Measurements from ENCODE around the gene RFC2.
"Not testable (repeated sequence)": the region's sequence is repeated elsewhere in the genome, so short reads cannot be mapped to it uniquely, and the experiment has no call there.

RFC2 gene

DNA sequence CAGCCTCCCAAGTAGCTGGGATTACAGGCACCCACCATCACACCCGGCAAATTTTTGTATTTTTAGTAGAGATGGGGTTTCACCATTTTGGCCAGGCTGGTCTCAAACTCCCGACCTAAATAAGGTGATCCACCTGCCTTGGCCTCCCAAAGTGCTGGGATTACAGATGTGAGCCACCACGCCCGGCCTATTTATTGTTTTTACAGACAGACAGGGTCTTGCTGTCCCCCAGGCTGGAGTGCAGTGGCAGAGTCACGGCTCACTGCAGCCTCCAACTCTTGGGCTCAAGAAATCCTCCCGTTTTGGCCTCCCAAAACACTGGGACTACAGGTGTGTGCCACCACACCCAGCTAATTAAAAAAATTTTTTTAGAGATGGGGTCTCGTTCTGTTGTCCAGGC, 46.0 kb downstream of the RFC2 start:
- H3K9me3 Mint-ChIP-seq; H3K27me3 Mint-ChIP-seq; H3K36me3 Mint-ChIP-seq (ENCODE audit: low read depth); H3K27ac Mint-ChIP-seq; H3K4me3 Mint-ChIP-seq: not testable (repeated sequence)
- intact Hi-C loops (cut with micrococcal nuclease): loop anchor here (5.0 to 10.0 kb wide), 2 partner anchors 44 to 77 kb away; partner anchors contain the start of genes CLIP2 and RFC2
- peaks cover 63% of the 10 kb centered on the region for H3K4me1 Mint-ChIP-seq (ENCODE audit: low read depth)

DNA sequence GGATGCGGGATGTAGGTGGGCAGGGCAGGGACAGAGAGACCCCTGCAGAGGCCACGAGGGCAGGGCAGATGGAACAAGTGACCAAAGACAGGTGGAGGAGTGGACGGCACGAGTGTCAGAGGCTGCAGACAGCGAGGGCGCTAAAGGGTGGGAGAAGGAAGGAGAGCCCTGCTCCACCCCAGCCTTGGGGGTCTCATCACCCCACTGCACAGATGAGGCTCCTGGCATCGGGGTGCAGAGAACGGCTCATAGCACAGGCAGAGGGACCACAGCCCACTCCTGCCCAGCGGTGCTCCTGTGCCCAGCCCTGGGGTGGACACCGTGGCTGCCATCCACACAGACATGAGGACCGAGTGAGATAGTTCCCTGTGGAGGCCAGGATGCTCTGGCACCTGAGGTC, 46.6 kb downstream of the RFC2 start:
- Mint-ChIP-seq H3K36me3 (ENCODE audit: low read depth) (no peaks in the 10 kb centered on the region), H3K27me3 (no peaks in the 10 kb centered on the region), H3K4me3 (no peak overlapping the region), H3K27ac (peak overlapping the region; percentile 54), H3K4me1 (ENCODE audit: low read depth) (peaks cover 64% of the 10 kb centered on the region), H3K9me3 (no peaks in the 10 kb centered on the region)
- intact Hi-C loops (cut with micrococcal nuclease): loop anchor here (5.0 to 10.0 kb wide), 2 partner anchors 45 to 77 kb away; partner anchors contain the start of genes CLIP2 and RFC2

DNA sequence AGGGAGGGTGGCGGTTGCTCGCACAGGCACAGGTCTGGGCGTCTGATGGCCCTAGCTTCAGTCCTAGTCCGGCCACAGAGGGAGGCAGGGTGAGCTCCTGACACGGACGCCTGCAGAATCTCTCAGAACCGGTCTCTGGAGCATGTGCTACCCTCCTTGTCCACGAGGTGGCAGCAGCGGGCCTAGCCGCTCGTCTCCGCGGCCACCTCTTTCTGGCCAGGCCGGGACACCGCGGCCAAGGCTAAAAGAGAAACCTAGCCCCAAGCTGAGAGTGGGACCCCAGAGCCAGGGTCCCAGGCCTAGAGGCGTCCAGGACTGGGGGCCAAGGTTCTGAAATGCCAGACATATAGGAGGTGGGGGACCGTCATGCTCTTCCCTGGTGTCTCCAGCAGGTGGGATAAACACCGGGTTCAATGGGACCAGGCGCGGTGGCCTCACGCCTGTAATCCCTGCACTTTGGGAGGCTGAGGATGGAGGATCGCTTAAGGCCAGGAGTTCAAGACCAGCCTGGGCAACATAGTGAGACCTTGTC, 47.5 kb downstream of the RFC2 start:
- Mint-ChIP-seq H3K27me3 (no peaks in the 10 kb centered on the region), H3K36me3 (ENCODE audit: low read depth) (no peaks in the 10 kb centered on the region), H3K27ac (peak overlapping the region; percentile 54), H3K9me3 (no peaks in the 10 kb centered on the region), H3K4me1 (ENCODE audit: low read depth) (peaks cover 58% of the 10 kb centered on the region), H3K4me3 (peak overlapping the region; percentile 46)
- intact Hi-C loops (cut with micrococcal nuclease): loop anchor here (1.0 to 10.0 kb wide), 3 partner anchors 46 to 195 kb away; partner anchors contain the start of genes CLIP2 and RFC2

DNA sequence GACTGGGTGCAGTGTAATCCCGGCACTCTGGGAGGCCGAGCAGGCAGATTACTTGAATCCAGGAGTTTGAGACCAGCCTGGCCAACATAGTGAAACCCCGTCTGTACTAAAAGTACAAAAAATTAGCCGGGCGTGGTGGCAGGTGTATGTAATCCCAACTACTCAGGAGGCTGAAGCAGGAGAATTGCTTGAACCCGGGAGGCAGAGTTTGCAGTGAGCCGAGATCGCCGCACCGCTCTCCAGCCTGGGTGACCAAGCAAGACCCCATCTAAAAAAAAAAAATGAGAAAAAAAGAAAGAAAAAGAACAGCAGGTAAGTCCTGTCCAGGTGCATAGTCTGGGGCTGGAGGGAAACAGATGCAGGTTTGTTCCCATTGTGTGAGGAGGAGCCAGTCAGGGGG, 48.1 kb downstream of the RFC2 start:
- H3K36me3 Mint-ChIP-seq (ENCODE audit: low read depth); H3K27me3 Mint-ChIP-seq; H3K4me3 Mint-ChIP-seq; H3K27ac Mint-ChIP-seq; H3K9me3 Mint-ChIP-seq: not testable (repeated sequence)
- H3K4me1 Mint-ChIP-seq (ENCODE audit: low read depth): peaks cover 58% of the 10 kb centered on the region
- intact Hi-C loops (cut with micrococcal nuclease): loop anchor here (1.0 to 10.0 kb wide), 3 partner anchors 46 to 195 kb away; partner anchors contain the start of genes CLIP2 and RFC2

DNA sequence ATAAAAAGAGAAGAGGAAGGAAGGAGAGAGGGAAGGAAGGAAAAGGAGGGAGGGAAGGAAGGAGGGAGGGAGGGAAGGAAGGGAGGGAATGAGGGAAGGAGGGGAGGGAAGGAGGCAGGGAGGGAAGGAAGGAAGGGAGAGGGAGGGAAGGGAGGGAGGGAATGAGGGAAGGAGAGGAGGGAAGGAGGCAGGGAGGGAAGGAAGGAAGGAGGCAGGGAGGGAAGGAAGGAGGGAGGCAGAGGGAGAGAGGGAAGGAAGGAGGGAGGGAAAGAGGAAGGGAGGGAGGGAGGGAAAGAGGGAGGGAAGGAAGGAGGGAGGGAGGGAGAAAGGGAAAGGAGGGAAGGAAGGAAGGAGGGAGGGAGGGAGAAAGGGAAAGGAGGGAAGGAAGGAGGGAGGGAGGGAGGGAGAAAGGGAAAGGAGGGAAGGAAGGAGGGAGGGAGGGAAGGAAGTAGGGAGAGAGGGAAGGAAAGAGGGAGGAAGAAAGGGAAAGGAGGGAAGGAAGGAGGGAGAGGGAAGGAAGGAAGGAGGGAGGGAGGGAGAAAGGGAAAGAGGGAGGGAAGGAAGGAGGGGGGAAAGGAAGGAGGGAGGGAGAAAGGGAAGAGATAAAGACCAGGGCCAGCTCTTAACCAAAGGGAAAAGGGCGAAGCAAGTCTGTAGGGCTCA, 50.1 kb downstream of the RFC2 start:
- Mint-ChIP-seq H3K4me1 (ENCODE audit: low read depth) (peaks cover 52% of the 10 kb centered on the region), H3K27me3 (no peaks in the 10 kb centered on the region), H3K27ac (peak overlapping the region; percentile 90), H3K36me3 (ENCODE audit: low read depth) (no peaks in the 10 kb centered on the region), H3K4me3 (no peak overlapping the region), H3K9me3 (no peaks in the 10 kb centered on the region)
- intact Hi-C loops (cut with micrococcal nuclease): loop anchor here (1.0 to 10.0 kb wide), 3 partner anchors 81 to 337 kb away; partner anchors contain the start of gene CLIP2

DNA sequence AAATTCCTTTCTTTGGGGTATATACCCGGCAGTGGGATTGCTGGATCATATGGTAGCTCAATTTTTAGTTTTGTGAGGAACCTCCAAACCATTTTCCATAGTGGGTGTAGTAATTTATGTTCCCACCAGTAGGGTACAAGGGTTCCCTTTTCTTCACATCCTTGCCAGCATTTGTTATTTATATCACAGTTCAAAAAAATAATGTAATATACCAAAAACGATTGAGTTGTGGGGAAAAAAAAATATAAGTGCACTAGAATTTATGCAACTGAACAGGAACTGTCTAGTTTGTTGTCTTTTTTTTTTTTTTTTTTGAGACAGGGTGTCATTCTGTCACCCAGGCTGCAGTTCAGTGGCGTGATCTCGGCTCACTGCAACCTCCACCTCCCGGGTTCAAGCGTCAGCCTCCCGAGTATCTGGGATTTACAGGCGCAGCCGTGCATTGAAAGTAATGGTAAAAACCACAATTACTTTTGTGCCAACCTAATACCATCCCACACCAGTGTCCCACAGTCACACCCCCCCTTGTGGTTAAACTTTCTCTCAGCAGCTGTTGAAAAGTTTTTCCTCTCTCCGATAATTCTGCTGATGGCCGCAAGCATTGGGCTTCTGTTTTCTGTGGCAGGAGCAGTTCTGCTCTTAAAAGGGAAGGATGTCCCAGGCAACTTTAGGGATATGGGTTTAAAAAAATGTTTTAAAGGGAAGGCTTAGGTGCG, 51.2 kb downstream of the RFC2 start:
- Mint-ChIP-seq H3K4me1 (ENCODE audit: low read depth) (peaks cover 44% of the 10 kb centered on the region), H3K4me3 (peak overlapping the region; percentile 44), H3K36me3 (ENCODE audit: low read depth) (no peaks in the 10 kb centered on the region), H3K27ac (peak overlapping the region; percentile 90), H3K9me3 (no peaks in the 10 kb centered on the region), H3K27me3 (no peaks in the 10 kb centered on the region)
- intact Hi-C loops (cut with micrococcal nuclease): loop anchor here (1.0 to 10.0 kb wide), 3 partner anchors 82 to 336 kb away; partner anchors contain the start of gene CLIP2

DNA sequence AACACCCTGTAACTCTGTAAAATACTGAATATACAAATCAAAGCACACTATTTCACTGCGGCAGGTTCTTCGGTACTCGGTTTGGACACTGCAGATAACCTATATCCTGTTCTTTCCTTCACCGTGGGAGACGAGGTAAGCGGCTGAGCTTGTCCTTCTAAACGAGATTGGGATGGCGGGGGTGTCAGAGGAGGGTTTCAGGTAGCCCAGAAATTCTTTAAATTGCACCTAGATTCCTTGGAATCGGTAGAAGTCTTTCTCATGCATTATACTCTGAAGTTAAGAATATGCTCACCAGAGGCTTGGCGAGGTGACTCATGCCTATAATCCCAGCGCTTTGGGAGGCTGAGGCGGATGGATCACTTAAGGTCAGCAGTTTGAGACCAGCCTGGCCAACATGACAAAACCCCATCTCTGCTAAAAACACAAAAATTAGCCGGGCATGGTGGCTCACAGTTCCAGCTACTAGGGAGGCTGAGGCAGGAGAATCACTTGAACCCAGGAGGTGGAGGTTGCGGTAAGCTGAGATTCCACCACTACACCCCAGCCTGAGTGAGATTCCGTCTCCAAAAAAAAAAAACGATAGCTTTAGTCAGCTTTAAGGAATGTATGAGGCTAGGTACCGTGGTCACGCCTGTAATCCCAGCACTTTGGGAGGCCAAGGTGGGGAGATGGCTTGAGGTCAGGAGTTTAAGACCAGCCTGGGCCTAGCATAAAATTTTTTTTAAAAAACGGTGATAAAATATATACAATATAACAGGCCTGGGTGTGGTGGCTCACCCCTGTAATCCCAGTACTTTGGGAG, 54.4 kb downstream of the RFC2 start:
- intact Hi-C loops (cut with micrococcal nuclease): loop anchor here (5.0 to 10.0 kb wide), 2 partner anchors 85 to 332 kb away; partner anchors contain the start of gene CLIP2
- Mint-ChIP-seq H3K9me3 (no peaks in the 10 kb centered on the region), H3K4me3 (no peak overlapping the region), H3K4me1 (ENCODE audit: low read depth) (peaks cover 25% of the 10 kb centered on the region), H3K27me3 (no peaks in the 10 kb centered on the region), H3K36me3 (ENCODE audit: low read depth) (peaks cover 28% of the 10 kb centered on the region), H3K27ac (no peak overlapping the region)

DNA sequence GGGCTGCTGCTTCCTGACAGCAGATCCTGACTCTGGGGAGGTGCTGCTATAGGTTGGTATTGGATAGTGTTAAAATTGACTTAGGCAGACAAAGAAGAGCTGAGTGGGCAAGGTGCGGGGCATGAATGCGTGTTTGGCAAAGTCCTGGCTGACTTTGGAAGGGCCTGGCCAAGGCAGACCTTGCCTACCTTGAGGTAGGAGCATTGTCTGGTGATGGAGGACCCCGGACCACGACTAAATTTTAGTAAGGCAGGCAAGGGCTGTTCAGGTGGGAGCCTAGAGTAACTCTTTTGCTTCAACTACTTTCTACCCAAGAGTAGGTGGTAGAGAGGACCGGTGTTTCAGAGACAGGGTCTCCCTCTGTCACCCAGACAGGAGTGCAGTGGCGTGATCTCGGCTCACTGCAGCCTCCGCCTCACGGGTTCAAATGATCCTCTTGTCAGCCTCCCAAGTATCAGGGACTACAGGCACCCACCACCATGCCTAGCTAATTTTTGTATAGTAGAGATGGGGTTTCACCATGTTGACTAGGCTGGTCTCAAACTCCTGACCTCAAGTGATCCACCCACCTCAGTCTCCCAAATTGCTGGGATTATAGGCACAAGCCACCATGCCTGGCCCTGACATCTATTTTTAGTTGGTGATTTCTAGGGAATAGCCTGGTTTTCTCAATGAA, 56.6 kb downstream of the RFC2 start:
- intact Hi-C loops (cut with micrococcal nuclease): no loop called here
- peaks cover 11% of the 10 kb centered on the region for H3K4me1 Mint-ChIP-seq (ENCODE audit: low read depth)
- no peaks in the 10 kb centered on the region for H3K27me3 Mint-ChIP-seq
- H3K27ac Mint-ChIP-seq: no peak overlapping the region
- no peak overlapping the region for H3K4me3 Mint-ChIP-seq
- no peaks in the 10 kb centered on the region for H3K9me3 Mint-ChIP-seq
- H3K36me3 Mint-ChIP-seq (ENCODE audit: low read depth): peaks cover 49% of the 10 kb centered on the region

DNA sequence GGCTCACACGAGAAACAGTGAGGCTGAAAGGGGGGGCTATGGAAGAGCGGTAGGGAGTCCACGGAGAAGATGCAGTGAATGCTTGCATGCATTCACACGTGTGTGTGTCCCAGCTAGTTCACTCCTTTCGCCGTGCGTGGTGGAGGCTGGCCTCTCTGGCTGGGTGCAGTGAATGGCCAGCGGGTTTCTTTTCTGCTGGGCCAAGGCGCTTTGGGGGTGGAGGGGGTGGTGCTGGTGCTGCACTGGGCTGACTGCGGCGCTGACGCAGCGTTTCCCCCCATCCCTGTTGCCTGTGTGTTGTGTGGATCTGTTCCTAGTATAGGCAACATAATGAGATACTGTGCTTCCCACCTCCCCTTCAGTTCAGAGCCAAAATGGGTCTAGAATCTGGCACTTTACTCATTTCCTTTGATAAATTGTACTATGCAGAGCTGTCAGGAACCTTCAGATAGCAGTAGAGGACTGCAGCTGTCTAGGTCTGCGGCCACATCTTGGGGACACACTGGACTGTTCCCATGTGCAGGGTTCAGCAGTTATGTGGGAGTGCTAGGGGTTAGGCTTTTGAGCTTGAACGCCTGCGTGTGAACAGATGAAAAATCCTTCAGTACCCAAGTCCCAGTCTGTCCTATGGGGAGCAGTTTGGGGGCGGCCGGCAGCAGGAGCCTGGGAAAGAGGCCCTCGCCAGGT, 58.1 kb downstream of the RFC2 start:
- H3K4me1 Mint-ChIP-seq (ENCODE audit: low read depth); H3K27ac Mint-ChIP-seq; intact Hi-C loops (cut with micrococcal nuclease); H3K4me3 Mint-ChIP-seq; H3K27me3 Mint-ChIP-seq; H3K9me3 Mint-ChIP-seq: not testable (repeated sequence)
- peaks cover 64% of the 10 kb centered on the region for H3K36me3 Mint-ChIP-seq (ENCODE audit: low read depth)

DNA sequence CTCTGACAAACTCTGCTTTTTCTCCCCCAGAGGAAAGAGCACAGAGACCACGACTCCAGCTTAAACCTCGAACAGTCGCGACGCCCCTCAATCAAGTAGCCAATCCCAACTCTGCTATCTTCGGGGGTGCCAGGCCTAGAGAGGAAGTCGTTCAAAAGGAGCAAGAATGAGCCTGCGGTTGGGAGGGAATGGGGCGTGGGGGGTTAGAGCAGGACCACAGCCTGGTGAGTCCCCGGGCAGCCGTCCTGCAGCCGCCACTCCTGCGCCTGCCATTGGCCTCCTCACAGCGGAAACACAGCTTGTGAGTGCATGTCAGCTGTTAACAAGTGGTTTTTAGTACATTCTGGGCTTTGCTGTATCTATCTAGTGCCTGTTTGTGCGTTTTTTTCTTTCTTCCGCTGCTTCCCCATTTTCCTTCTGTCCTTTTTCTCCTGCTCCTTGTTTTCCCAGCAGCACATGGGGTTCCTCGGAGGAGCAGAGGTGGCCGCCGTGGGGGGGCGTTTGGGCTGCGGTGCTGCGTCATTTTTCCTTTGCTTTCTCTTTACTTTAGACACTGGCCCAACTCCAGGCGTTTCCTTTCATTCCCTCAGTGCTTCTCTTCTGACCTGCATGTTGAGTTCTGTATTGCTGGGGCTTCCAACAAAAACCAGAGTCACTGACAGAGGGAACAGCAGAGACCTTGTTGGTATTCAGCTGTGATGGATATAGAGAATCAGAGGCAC, 58.9 kb downstream of the RFC2 start:
- H3K27me3 Mint-ChIP-seq; H3K9me3 Mint-ChIP-seq; H3K4me1 Mint-ChIP-seq (ENCODE audit: low read depth); H3K4me3 Mint-ChIP-seq; intact Hi-C loops (cut with micrococcal nuclease): not testable (repeated sequence)
- H3K27ac Mint-ChIP-seq: peak overlapping the region; percentile 50
- peaks cover 72% of the 10 kb centered on the region for H3K36me3 Mint-ChIP-seq (ENCODE audit: low read depth)

DNA sequence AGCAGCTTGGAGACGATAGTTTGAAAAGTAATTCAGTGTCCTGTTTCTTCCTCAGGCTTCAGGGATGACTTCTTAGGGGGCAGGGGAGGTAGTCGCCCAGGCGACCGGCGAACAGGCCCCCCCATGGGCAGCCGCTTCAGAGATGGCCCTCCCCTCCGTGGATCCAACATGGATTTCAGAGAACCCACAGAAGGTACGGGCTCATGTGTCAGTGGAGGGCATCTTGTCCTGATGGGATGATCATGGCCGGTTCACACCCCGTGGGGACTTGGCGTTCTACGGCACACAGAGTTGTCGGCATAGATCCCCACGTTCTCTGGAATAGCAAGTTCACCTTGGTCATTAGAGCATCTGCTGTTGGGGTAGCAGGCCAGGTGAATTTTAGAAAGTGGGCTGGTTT, 59.5 kb downstream of the RFC2 start:
- peak overlapping the region; percentile 50 for H3K27ac Mint-ChIP-seq
- H3K9me3 Mint-ChIP-seq: no peaks in the 10 kb centered on the region
- H3K27me3 Mint-ChIP-seq: no peaks in the 10 kb centered on the region
- peaks cover 78% of the 10 kb centered on the region for H3K36me3 Mint-ChIP-seq (ENCODE audit: low read depth)
- H3K4me3 Mint-ChIP-seq: no peak overlapping the region
- intact Hi-C loops (cut with micrococcal nuclease): no loop called here
- H3K4me1 Mint-ChIP-seq (ENCODE audit: low read depth): peaks cover 9% of the 10 kb centered on the region

DNA sequence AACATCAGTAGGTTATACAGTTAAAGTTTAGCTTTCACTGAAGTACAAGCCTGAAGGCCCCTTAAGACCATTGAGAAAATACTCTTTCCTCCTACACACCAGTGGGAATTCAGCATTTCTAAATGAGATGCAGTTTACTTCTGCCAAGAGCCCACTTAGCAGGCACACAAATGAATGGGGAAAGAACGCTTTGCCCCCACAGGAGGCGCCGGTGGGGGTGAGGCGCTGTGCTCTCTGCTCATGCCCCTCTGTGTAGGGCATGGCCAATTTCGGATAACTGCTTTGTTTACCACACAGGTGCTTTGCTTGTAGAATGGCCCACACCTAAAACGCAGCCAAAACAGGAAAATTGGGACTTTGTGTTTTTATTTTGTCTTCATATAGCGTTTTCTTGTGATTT, 60.3 kb downstream of the RFC2 start:
- intact Hi-C loops (cut with micrococcal nuclease): no loop called here
- peaks cover 86% of the 10 kb centered on the region for H3K36me3 Mint-ChIP-seq (ENCODE audit: low read depth)
- H3K4me3 Mint-ChIP-seq: no peak overlapping the region
- H3K4me1 Mint-ChIP-seq (ENCODE audit: low read depth): peaks cover 9% of the 10 kb centered on the region
- H3K9me3 Mint-ChIP-seq: no peaks in the 10 kb centered on the region
- H3K27me3 Mint-ChIP-seq: no peaks in the 10 kb centered on the region
- no peak overlapping the region for H3K27ac Mint-ChIP-seq
